Measurements from ENCODE around the gene MAP1B.
A peak's percentile ranks its signal among the peaks of the same experiment; 100 is the strongest.
"Not testable (repeated sequence)": the region's sequence is repeated elsewhere in the genome, so short reads cannot be mapped to it uniquely, and the experiment has no call there.

MAP1B gene

GRCh38 chr5:72166070-72166979, 59.0 kb downstream of the MAP1B start:
- DNase-seq: no peak

- no peak for DNase-seq
Observed at GRCh38 chr5:72167257-72167656, 60.0 kb downstream of the MAP1B start.

- no peak for DNase-seq
Observed at GRCh38 chr5:72167804-72168203, 60.5 kb downstream of the MAP1B start.

GRCh38 chr5:72170101-72170500, 62.8 kb downstream of the MAP1B start:
- DNase-seq: no peak

GRCh38 chr5:72171181-72171580, 63.9 kb downstream of the MAP1B start:
- not testable (repeated sequence) for DNase-seq

GRCh38 chr5:72171667-72172066, 64.4 kb downstream of the MAP1B start:
- peak; percentile 19 to 37 for DNase-seq

DNA sequence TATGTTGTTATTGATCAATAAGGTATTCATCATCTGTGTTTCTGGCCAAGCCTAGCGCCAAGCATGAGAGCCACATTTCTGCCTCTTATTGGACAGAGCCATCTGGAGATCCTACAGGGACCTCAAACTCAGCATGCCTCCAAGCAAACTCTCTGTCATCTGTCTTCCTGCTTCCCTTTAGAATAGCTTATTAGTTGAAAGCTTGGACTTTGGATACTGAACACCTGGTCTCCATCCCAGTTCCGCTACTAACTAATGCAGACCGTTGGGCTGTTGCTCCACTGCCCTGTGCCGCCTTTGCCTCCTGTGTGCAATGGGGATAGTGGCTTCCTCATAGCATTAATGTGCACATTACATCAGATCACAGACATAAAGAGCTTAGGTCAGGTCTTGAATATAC, 65.5 kb downstream of the MAP1B start:
- DNase-seq: no peak

- no peak for DNase-seq
Observed at GRCh38 chr5:72177538-72177937, 70.3 kb downstream of the MAP1B start.

DNA sequence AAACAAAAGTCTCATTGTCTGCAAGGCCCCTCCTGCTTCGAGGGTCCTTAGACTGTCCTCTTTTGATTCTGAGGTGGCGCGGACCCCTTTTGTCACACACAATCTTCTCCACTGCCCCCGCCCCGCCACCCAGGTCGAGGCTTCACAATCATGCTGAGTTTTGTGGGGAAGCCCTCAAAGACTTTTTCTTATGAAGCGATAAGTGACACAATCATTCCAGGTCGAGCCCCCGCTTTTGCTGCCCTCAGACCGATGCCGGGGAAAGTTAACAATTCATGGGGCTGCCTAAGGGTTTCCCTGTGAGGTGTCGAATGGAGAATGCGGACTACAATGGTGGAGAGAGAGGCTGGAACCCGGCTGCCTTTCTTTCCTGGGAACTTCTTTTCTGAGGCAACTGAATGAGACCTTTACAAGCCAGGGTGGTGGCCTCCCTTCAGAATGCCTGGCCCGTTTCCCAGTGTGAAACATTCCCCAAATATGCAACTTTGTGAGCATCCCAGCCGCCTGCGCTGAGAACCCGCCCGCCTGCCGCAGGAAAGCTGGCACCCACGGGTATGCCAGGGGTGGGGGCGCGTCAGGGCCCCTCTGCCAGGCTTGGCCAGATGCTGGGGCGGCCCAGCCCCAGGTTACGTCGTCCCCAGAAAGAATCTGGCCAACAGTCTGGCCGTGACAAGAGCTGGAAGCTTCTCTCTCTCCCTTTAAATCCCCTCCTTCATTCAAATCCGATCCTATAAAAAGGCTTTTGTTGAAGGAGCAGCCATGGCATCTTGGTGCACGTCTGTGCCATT, 71.9 kb downstream of the MAP1B start:
- no peak for DNase-seq

- DNase-seq: no peak
Observed at GRCh38 chr5:72179816-72180440, 72.7 kb downstream of the MAP1B start.

DNA sequence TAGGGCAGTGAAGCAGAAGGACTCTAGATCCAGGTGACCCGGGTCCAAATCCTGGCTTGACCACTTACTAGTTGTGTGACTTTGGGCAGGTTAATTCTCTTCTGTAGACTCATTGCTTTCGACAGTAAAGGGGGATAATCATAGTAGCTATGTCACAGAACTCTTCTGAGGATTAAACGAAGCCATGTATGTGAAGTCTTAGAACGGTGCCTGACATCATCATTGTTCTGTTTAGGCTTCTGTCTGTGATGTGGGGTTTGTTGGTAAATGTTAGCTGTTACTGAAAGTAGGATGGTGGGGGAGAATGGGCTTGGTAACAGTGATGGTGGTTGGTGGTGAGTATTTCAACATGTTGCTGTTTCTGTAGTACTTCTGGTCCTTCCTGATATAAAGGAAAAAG, 73.7 kb downstream of the MAP1B start:
- no peak for DNase-seq

DNA sequence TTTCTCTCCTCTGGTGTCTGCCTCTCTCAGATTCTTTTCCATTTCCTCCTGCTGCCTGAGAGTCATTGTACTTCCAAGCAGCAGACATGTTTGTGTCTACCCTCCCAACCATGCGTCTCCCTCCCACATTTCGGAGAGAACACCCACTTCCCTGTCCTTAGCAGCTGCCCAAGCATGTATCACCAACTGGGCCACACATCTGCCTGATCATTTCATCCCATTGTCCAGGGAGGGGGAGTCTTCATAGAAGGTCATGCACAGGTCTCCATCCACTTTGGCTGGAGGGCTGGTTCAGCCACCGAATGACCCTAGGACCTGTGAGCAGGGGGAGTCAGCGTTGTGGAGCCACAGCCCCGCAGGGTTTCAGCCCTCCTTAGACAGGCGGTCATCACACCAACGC, 75.4 kb downstream of the MAP1B start:
- no peak for DNase-seq

DNA sequence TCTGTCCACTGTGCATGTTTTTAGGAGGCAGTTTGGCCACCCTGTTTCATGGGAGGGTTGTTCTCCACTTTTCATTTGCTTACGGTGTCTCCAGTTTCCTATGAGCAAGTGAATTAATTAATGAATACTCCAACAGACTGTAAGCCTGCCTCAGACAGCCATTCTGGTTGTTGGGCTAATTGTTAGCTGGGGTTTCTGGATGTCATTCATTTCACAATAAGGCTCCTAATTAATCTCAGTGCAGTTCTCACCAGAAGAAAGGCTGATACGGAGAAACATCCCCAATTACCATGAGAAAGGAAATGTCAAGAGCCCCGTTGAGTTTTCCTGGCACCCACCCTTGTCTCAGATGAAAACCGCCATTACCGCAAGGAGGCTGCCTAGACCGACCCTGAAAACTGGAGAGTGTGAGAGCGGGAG, 75.8 kb downstream of the MAP1B start:
- no peak for DNase-seq

DNA sequence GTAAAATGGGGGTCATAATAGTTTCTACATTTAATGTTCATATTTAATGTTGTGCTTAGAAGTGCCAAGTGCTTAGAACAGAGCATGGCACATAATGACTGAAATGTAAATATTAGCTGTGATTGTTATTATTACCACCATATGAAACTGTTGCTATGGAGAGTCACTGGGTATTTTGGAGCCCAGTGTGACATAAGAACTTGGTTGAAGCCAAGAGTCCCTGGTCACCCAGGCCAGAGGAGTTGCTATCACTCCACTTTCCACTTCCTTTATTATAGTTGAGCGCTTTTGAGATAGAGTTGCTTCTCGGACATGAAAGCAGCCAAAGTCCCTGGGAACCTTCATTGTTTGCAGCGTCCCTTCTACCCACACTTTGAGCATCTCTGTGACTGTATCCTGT, 77.1 kb downstream of the MAP1B start:
- no peak for DNase-seq

GRCh38 chr5:72185496-72186329, 78.4 kb downstream of the MAP1B start:
- DNase-seq: no peak

GRCh38 chr5:72187388-72188075, 80.3 kb downstream of the MAP1B start:
- DNase-seq: no peak

GRCh38 chr5:72188166-72188565, 80.9 kb downstream of the MAP1B start:
- DNase-seq: no peak

GRCh38 chr5:72189146-72189545, 81.9 kb downstream of the MAP1B start:
- no peak for DNase-seq

DNA sequence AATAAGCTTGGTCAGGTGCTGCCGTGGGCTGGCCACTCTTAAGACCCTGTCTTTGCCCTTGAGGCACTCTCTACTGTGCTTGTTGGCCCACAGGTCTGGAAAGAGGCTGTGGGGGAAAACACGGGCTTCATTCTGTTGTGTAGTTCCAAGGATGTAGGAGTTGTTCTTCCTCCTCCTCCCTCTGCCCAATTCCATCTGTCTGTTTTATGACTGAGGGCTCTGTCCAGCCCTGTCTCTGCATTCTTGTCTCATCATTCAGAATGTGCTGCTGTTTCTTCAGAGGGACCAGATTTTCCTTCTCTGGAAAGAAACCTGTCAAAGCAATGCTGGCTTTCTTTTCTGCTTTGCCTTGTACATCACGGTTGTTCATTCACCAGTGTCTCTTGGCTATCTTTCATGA, 84.1 kb downstream of the MAP1B start:
- no peak for DNase-seq

DNA sequence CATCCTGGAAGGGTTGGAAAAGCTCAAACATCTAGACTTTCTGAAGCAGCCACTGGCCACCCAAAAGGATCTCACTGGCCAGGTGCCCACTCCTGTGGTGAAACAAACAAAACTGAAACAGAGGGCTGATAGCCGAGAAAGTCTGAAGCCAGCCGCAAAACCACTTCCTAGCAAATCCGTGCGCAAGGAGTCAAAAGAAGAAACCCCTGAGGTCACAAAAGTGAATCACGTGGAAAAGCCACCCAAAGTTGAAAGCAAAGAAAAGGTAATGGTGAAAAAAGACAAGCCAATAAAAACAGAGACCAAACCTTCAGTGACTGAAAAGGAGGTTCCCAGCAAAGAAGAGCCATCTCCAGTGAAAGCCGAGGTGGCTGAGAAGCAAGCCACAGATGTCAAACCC, 87.6 kb downstream of the MAP1B start:
- peak; percentile 48 to 67 for DNase-seq

DNA sequence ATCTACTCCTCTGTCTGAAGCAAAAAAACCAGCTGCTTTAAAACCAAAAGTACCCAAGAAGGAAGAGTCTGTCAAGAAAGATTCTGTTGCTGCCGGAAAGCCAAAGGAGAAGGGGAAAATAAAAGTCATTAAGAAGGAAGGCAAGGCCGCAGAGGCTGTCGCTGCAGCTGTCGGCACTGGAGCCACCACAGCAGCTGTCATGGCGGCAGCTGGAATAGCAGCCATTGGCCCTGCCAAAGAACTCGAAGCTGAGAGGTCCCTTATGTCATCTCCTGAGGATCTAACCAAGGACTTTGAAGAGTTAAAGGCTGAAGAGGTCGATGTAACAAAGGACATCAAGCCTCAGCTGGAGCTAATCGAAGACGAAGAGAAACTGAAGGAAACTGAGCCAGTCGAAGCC, 88.3 kb downstream of the MAP1B start:
- DNase-seq: no peak

GRCh38 chr5:72197393-72197792, 90.1 kb downstream of the MAP1B start:
- DNase-seq: no peak

All from activated CD4-positive, alpha-beta T cell treated with anti-CD3 and anti-CD28 coated beads, Interleukin-2, amount 50 U/mL, for 48 hours (primary cell).